WTC11 (cell line): ENCODE measurements around the gene UPK3A.

Experiments
- AFF4 ChIP-seq: sonication (generic); formaldehyde crosslinking; IDR thresholded peaks from 2 replicates; pipeline ENCODE4 v1.8.1; 2023; ENCODE audit warnings: mild to moderate bottlenecking, missing genetic modification reagents, borderline replicate concordance
- ATF2 ChIP-seq: sonication (generic); formaldehyde crosslinking; IDR thresholded peaks from 2 replicates; pipeline ENCODE4 v1.8.1; 2022; ENCODE audit warnings: low read depth, missing genetic modification reagents, borderline replicate concordance
- ATF3 ChIP-seq: sonication (generic); formaldehyde crosslinking; conservative IDR thresholded peaks from 2 replicates; pipeline ENCODE4 v1.8.1; 2022; ENCODE audit warnings: mild to moderate bottlenecking, missing genetic modification reagents
- CREB1 ChIP-seq: sonication (generic); formaldehyde crosslinking; IDR thresholded peaks from 2 replicates; pipeline ENCODE4 v1.8.0; 2023; ENCODE audit warnings: mild to moderate bottlenecking, missing genetic modification reagents
- CTCF ChIP-seq: fragments of 200-600 bp; IDR thresholded peaks from 2 replicates; pipeline ENCODE4 v1.8.0; 2022; ENCODE audit warnings: antibody characterized with exemption
- IRF2 ChIP-seq: sonication (generic); formaldehyde crosslinking; IDR thresholded peaks from 2 replicates; pipeline ENCODE4 v1.8.0; 2022; ENCODE audit warnings: low read depth, missing genetic modification reagents, borderline replicate concordance
- MAX ChIP-seq: sonication (generic); formaldehyde crosslinking; IDR thresholded peaks from 2 replicates; pipeline ENCODE4 v1.8.0; 2022; ENCODE audit warnings: mild to moderate bottlenecking, missing genetic modification reagents
- NFYB ChIP-seq: sonication (generic); formaldehyde crosslinking; conservative IDR thresholded peaks from 2 replicates; pipeline ENCODE4 v1.8.0; 2022; ENCODE audit warnings: low read depth, missing genetic modification reagents
- ZBTB21 ChIP-seq: sonication (generic); formaldehyde crosslinking; IDR thresholded peaks from 2 replicates; pipeline ENCODE4 v1.8.1; 2023; ENCODE audit warnings: mild to moderate bottlenecking, missing genetic modification reagents, borderline replicate concordance
- ZNF121 ChIP-seq: sonication (generic); formaldehyde crosslinking; IDR thresholded peaks from 2 replicates; pipeline ENCODE4 v1.8.0; 2023; ENCODE audit warnings: missing genetic modification reagents

GRCh38 chr22:45262931-45263462 is 21.8 kb upstream of the UPK3A start:
- no peak for TF ChIP-seq CTCF
- TF ChIP-seq ATF2 (CRISPR knock-in tag): no peak
- TF ChIP-seq IRF2 (CRISPR knock-in tag): no peak
- no peak for TF ChIP-seq ZNF121 (CRISPR knock-in tag)
- no peak for TF ChIP-seq ZBTB21
- no peak for TF ChIP-seq NFYB (CRISPR knock-in tag)
- no peak for TF ChIP-seq AFF4 (CRISPR knock-in tag)
- no peak for TF ChIP-seq MAX
- TF ChIP-seq CREB1 (CRISPR knock-in tag): no peak
- TF ChIP-seq ATF3 (CRISPR knock-in tag): no peak
